ENCODE measurements around the gene ZFHX2.

The ZFHX2 gene

DNA sequence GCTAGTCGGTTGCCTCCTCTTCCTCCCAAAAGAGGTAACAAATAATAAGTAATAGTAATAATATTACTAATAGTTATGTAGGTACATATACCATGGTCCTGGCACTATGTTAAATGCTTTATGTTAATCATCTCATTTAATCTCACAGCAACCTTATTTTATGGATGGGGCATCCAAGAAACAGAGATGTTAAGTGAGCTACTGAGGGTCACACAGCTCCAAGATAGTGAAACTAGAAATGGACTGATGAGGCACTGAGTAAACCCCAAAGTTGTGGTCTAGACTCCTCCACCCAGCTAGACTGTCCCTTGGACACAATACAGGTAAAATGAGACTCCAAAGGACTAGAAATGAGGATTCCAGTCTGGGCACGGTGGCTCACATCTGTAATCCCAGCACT, 15.1 kb downstream of the ZFHX2 start:
- TF ChIP-seq, protein P1, sequence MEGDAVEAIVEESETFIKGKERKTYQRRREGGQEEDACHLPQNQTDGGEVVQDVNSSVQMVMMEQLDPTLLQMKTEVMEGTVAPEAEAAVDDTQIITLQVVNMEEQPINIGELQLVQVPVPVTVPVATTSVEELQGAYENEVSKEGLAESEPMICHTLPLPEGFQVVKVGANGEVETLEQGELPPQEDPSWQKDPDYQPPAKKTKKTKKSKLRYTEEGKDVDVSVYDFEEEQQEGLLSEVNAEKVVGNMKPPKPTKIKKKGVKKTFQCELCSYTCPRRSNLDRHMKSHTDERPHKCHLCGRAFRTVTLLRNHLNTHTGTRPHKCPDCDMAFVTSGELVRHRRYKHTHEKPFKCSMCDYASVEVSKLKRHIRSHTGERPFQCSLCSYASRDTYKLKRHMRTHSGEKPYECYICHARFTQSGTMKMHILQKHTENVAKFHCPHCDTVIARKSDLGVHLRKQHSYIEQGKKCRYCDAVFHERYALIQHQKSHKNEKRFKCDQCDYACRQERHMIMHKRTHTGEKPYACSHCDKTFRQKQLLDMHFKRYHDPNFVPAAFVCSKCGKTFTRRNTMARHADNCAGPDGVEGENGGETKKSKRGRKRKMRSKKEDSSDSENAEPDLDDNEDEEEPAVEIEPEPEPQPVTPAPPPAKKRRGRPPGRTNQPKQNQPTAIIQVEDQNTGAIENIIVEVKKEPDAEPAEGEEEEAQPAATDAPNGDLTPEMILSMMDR (IDR thresholded peaks at IDR 0.05; ENCODE audit: low read depth, low read length), result no peak
- no peak overlapping the region for H3K4me3 ChIP-seq (ENCODE audit: low read depth, low read length)

DNA sequence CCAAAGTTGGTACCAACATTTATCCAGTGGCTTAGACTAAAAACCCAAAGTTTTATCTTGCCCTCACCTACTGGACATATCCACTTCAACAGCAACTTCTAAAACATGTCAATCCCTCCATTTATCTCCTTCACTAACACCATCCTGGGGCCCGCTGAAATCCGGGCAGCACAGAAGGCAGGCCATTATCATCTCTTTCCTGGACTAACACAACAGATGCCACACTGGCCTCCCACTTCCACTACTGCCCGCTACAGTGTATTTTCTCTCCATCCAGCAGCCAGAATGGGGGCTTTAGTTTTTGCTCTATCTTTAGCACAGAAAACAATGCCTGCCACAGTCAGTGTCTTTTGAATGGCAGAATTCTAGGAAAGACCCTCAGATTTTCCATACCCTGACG, 15.6 kb downstream of the ZFHX2 start:
- TF ChIP-seq, protein P1 (IDR thresholded peaks at IDR 0.05; ENCODE audit: low read depth, low read length), result no peak
- no peak overlapping the region for H3K4me3 ChIP-seq (ENCODE audit: low read depth, low read length)

DNA sequence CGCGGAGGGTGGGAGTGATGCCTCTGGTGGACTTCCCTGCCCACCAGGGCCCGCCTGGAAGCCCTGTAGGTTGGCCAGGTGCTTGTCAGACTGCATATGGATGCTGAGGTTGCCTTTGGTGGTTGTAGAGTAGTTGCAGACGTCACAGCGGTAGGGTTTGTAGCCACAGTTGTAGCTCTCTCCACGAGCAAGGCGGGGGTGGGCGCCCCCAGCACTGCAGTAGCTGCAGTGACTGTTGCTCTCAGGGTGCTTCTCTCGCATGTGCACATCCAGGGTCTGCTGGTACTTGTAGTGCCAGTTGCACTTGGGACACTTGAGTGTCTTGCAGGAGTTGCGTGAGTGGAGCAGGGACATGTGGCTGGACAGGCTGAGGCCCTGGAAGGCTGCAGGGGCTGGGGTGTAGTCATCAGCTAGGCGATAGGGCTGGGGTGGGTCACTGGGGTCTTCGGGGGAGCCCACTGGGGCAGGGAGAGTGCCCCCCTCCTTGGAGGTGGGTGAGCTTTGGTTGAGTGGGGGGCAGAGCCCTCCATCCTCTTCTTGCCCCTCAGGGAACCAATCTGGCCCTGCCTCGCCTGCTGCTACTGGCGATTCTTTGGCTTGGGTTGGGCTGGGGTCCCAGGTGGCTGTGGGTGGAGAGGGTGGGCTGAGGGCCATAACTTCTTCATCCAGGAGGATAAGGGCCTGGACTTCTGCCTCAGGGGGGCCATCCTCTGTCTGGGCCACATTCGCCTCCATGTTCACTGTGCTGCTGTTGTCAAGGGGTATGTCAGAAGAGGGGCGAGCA, 17.7 kb downstream of the ZFHX2 start:
- TF ChIP-seq, protein P1 (IDR thresholded peaks at IDR 0.05; ENCODE audit: low read depth, low read length), result no peak

DNA sequence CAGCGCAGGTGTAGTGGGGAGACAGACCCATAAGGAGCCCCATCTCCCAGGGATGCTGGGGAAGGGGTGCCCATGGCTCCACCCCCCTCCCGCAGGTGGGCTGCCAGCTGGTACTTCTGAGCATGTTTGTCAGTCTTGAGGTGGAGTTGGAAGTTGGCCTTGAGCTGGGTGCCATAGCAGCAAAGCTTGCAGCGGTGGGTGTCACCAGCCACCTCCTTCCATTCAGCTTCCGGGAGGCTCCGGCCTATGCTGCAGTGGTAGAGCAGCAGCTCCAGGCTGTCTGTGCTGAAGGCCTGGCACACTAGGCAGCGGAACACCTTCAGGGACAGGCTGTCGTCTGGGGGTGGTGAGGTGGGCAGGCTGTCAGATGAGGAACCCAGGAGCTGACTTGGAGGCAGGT, 18.9 kb downstream of the ZFHX2 start:
- no peak overlapping the region for H3K4me3 ChIP-seq (ENCODE audit: low read depth, low read length)
- TF ChIP-seq, protein P1 (IDR thresholded peaks at IDR 0.05; ENCODE audit: low read depth, low read length), result no peak

More for the DNA sequence above, 17.7 kb downstream of the ZFHX2 start:
- no peak overlapping the region for H3K4me3 ChIP-seq (ENCODE audit: low read depth, low read length)

DNA sequence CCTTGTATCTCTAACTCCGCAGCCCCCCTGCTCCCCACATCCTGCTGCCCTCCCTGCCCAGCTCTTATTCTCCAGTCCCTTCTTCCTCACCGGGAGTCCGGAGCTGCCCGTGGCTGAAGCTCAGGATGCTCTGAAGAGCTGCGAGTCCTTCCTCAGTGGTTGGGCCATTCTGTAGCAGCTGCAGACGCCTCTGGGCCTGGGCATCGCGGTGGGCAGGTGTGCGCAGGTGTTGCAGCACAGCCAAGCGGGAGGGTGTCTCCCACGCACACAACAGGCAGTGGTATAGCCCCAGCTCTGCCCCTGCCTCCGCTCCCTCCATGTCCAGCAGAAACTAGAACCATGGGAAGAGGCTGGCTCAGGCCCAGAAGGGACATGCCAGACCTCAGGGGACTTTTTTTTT, 20.2 kb downstream of the ZFHX2 start:
- no peak overlapping the region for H3K4me3 ChIP-seq (ENCODE audit: low read depth, low read length)
- TF ChIP-seq, protein P1 (IDR thresholded peaks at IDR 0.05; ENCODE audit: low read depth, low read length), result no peak

DNA sequence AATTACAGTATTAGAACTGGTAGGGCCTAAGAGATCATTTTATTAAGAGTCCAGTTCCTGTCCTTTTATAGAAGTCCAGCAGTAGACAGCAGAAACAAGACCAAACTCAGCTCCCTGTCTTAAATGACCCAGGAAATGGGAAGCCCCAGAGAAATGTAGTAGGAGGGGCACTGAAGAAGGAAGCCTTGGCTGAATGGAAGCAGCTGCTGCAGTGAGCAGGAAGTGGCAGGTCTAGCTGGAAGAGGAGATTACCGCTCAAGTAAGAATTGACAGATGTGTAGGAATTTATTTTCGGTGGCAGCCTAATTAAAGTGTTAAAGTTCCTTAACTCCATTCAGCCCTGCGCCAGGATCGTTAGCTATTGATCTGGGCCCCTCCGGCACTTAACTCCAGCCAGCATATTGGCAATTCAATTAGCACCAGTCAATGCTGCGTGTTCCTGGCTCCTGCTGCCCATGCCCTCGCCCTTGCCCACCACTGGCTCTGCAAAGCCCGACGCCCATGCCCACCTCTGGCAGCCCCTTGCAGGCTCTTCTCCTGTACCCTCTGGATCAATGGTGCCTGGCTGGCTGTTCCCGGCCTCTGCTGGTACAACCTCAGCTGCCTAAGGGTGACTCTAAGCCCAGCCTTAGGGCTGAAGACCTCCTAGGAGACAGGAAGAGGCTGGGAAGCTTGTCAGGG, 21.1 kb downstream of the ZFHX2 start:
- TF ChIP-seq, protein P1 (IDR thresholded peaks at IDR 0.05; ENCODE audit: low read depth, low read length), result no peak
- H3K4me3 ChIP-seq (ENCODE audit: low read depth, low read length), result no peak overlapping the region

DNA sequence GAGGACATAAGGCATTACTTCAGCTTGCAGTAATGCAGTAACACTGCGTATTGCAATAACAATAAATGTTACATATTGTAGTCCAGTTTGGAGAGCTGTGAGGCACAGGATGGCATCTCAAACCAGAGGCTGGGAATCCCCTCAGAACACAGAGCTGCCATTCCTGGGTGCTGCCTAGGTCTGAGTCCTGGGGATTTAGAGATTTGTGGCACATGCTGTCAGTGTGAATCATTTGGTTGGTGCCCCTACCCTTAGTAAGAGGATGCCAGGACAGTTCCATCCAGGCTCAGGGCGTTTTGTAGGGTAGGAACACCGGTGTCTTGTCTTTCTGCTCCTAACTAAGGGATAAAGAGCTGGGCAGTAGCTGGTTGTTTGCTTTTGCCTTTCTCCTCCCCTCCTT, 22.5 kb downstream of the ZFHX2 start:
- TF ChIP-seq, protein P1 (IDR thresholded peaks at IDR 0.05; ENCODE audit: low read depth, low read length), result no peak
- H3K4me3 ChIP-seq (ENCODE audit: low read depth, low read length), result no peak overlapping the region

All from WI38 (cell line).